HG02588 (cell line): ENCODE measurements around the gene SLC6A1.

Source experiments
- ATAC-seq: cut with Tn5 transposase; IDR thresholded peaks from one replicate; pipeline ENCODE4 v1.9.1; 2021; ENCODE audit warnings: mild to moderate bottlenecking, moderate library complexity; ENCODE audit not compliant: unreplicated experiment

SLC6A1 gene

GRCh38 chr3:11088831-11089230, 96.3 kb downstream of the SLC6A1 start:
- ATAC-seq, result no peak
